Esophagus muscularis mucosa (tissue), 3 donors: ENCODE measurements around the gene NDUFV2.

ENCODE experiments used
- POLR2AphosphoS5 ChIP-seq, 2 donors: sonication (generic); formaldehyde crosslinking; IDR thresholded peaks; one replicate each; pipeline ENCODE4 v1.6.1; 2017; ENCODE audit warnings: antibody characterized with exemption in 2 of 2
- TF ChIP-seq, protein P1 (sequence below), 3 experiments: fragments of 200-600 bp in 2 of 3; fragments of 450-650 bp in 1 of 3; sonication (generic) in 2 of 3; IDR thresholded peaks; one replicate each; pipeline ENCODE4 v1.5.1; 2017 to 2019; ENCODE audit warnings: antibody characterized with exemption in 3 of 3, mild to moderate bottlenecking in 2 of 3, moderate library complexity in 1 of 3

DNA sequence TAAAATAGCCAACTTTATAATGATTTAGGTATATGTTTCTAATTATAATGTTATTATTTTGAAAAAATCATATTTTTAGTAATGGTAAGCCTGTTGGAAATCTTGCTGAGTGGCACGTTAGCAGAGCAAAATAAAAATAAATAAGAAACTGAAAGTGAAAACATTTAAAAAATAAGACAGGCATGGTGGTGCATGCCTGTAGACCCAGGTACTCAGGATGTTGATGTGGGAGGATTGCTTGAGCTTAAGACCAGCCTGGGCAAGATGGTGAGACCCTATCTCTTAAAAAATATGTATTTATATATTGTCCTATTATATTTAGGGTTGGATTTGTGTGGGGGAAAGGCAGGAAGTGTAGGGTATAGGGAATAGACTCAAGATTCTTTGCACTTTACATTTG lies 18.3 kb downstream of the NDUFV2 start:
- TF ChIP-seq, protein P1, sequence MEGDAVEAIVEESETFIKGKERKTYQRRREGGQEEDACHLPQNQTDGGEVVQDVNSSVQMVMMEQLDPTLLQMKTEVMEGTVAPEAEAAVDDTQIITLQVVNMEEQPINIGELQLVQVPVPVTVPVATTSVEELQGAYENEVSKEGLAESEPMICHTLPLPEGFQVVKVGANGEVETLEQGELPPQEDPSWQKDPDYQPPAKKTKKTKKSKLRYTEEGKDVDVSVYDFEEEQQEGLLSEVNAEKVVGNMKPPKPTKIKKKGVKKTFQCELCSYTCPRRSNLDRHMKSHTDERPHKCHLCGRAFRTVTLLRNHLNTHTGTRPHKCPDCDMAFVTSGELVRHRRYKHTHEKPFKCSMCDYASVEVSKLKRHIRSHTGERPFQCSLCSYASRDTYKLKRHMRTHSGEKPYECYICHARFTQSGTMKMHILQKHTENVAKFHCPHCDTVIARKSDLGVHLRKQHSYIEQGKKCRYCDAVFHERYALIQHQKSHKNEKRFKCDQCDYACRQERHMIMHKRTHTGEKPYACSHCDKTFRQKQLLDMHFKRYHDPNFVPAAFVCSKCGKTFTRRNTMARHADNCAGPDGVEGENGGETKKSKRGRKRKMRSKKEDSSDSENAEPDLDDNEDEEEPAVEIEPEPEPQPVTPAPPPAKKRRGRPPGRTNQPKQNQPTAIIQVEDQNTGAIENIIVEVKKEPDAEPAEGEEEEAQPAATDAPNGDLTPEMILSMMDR (IDR thresholded peaks at IDR 0.05): no peak
- no peak for TF ChIP-seq POLR2AphosphoS5 (IDR thresholded peaks at IDR 0.05)
